Activated T-helper 1 cell treated with Interleukin-2 at 50 U/mL for 16 hours (primary cell): ENCODE results near the gene QPRT.
"Not testable (repeated sequence)": the region's sequence is repeated elsewhere in the genome, so short reads cannot be mapped to it uniquely, and the experiment has no call there.

Experiments
- DNase-seq: peaks from one replicate; pipeline ENCODE4 v3.0.0-alpha.2; 2020; ENCODE audit warnings: low read depth

The QPRT gene

DNA sequence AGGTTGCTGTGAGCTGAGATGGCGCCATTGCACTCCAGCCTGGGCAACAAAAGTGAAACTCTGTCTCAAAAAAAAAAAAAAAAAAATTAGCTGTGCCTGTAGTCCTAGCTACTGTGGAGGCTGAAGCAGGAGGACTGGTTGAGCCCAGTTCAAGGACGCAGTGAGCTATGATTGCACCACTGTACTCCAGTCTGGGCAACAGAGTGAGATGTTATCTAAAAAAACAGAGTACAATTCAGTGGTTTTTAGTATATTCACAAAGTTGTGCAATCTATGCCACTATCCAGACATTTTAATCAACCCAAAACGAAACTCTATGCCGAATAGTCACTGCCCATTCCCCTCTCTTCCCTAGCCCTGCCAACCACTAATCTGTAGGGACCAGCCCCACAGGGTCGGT lies 41.7 kb downstream of the QPRT start:
- no peak for DNase-seq

DNA sequence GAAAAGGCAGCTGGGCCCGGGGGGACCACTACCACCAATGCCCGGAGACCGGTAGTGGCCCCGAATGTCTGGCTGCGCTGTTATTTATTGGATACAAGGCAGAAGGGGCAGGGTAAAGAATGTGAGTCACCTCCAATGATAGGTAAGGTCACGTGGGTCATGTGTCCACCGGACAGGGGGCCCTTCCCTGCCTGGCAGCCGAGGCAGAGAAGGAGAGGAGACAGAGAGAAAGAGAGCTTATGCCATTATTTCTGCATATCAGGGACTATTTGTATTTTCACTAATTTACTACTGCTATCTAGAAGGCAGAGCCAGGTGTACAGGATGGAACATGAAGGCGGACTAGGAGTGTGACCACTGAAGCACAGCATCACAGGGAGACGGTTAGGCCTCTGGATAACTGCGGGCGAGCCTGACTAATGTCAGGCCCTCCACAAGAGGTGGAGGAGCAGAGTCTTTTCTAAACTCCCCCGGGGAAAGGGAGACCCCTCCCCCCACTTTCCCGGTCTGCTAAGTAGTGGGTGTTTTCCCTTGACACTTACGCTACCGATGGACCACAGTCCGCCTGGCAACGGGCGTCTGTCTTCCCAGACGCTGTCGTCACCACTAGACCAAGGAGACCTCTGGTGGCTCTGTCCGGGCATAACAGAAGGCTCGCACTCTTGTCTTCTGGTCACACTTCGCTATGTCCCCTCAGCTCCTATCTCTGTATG lies 42.3 kb downstream of the QPRT start:
- not testable (repeated sequence) for DNase-seq

DNA sequence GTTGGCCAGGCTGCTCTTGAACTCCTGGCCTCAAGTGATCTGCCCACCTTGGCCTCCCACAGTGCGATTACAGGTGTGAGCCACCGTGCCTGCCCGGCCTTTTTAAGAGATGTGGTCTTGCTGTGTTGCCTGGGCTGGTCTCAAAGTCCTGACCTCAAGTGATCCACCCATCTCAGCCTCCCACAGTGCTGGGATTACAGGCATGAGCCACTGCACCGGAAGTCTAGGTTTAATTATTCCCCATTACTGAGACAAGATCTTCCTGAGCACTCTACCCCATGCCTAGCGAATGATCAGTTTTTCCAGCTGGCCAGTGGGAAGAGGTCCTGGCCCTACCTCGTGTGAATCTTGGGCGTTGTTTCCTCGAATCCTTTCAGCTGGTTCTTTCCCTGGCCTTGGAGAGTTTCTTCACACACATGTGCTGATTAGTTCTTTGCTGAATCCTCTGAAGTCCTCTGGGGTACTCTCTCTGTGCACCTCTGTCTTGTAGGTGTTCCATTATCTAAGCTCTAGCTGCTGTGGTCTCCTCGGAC lies 47.9 kb downstream of the QPRT start:
- DNase-seq, result no peak

DNA sequence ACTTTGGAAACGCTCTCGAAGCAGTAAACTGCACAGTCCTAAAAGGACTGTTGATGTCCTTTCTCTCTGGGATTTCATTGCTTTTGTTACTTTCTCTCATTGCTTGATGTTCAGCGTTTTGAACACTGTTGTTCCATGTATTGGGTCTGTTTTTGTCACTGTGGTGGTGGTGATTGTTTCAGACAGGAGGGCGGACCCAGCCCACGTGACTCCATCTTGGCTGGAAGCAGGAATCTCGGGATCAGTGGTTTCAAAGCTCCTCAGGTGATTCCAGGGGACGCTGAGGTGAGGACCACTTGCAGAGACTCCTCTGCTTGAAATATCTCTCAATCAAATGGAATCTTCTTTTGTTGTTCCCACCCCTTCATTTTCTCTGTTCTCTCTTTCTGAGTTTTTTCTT lies 48.5 kb downstream of the QPRT start:
- no peak for DNase-seq

DNA sequence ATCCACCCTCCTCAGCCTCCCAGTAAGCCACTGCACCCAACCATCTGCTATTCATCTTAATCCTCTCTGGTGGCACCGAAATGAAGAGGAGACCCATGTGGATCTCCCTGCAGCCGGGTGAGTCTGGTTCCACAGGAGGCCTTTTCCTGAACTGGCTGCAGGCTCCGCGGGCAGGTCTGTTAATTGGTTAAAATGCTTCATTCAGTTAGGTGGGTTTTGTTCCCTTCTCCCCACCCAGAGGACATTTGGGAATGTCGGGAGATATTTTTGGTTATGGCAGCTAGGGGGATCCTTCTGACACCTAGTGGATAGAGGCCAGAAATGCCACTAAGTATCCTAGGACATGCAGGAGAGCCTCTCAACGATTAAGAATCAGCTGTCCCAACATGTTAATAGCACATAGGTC lies 50.1 kb downstream of the QPRT start:
- no peak for DNase-seq

DNA sequence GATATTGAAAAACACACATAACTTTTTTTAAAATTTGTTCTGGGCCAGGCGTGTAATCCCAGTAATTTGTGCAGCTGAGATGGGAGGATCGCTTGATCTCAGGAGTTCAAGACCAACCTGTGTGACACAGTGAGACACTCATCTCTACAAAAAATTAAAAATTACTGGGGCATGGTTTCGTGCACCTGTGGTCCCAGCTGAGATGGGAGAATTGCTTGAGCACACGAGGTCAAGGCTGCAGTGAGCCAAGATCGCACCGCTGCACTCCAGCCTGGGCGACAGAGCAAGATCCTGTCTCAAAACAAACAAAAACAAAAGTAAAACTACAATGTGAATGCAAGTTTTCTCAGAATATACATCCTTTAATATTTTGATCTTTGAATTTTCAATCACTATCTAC lies 51.7 kb downstream of the QPRT start:
- DNase-seq, result no peak

DNA sequence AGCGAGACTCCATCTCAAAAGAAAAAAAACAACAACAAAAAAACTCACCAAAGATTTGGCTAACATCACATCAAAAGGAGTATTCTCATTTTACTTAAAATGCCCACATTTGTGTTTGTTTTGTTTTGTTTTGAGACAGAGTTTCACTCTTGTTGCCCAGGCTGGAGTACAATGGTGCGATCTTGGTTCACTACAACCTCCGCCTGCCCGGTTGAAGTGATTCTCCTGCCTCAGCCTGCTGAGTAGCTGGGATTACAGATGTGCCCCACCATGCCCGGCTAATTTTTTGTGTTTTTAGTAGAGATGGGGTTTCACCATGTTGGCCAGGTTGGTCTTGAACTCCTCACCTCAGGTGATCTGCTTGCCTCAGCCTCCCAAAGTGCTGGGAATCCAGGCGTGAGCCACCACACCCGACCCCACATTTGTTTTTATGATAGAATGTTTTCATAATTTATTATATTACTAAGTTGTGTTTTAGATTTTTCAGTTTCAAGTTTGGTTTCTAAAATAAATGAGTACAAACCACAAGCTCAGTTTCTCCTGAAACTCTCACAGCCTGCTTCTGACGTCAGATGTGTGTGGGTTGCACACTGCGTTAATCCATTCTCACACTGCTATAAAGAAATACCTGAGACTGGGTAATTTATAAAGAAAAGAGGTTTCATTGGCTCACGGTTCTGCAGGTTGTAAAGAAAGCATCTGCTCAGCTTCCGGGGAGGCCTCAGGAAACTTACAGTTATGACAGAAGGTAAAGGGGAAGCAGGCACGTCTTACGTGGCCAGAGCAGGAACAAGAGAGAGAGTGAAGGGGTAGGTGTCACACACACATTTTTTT lies 53.0 kb downstream of the QPRT start:
- DNase-seq, result not testable (repeated sequence)

DNA sequence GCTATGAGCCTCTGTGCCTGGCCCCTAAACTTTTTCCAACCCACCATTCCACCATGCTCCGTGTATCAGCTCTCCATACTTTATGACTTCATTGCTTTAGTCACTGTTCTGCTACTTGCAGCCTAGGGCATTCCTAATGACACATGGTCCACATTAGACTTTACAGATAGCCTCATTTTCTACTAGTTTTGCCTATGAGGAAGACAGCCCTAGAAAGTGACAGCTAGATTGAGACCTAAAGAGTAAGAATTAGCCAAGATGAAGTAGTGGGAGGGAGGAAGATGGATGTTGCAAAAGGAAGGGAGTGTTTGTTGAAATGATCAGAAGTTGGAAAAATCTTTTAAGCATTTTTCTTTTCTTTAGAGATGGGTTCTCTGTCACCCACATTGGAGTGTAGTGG lies 55.8 kb downstream of the QPRT start:
- DNase-seq, result no peak

DNA sequence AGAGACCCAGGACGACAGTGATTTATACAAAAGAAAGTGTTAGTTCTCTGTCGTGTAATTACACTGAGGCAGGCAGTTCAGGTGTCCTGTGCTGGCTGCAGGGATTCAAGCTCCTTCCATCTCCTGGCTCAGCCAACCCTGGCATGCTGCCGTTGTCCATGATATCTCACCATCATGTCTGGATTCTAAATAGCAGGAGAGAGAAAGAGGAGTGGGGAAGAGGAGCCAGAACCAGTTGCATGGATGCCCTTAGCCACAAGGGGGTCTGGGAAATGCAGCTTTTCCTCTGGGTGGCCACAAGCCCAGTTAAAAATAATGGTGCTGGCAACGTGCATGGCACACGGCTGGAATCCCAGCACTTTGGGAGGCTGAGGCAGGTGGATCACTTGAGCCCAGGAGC lies 57.1 kb downstream of the QPRT start:
- no peak for DNase-seq

DNA sequence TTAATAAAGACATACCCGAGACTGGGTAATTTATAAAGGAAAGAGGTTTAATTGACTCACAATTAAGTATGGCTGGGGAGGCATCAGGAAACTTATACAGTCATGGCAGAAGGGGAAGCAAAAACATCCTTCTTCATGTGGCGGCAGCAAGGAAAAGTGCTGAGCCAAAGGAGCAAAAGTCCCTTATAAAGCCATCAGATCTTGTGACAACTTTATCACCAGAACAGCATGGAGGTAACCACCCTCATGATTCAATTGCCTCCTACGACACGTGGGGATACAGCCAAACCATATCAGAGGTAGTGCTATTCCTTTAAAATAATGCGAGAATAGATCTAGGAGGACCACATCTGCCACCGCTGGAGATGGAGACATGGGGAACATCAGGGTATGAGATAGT lies 57.8 kb downstream of the QPRT start:
- no peak for DNase-seq

DNA sequence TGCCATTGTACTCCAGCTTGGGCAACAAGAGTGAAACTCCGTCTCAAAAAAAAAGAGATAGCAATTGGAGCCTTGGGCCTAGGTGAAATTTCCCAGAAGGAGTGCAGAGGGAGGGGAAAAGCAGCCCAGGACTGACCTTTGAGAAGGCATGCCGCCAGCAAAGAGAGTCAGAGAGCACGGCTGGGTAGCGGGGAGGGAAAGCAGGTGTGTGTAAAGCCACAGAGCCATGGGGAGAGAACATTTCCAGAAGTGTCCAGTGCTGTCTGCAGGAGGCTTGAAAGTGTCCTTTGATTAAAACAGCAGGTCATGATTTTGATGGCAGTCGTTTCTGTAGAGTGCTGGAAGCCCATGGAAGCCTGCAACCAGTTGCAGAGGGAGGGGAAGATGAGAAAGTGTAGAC lies 58.7 kb downstream of the QPRT start:
- DNase-seq, result no peak

DNA sequence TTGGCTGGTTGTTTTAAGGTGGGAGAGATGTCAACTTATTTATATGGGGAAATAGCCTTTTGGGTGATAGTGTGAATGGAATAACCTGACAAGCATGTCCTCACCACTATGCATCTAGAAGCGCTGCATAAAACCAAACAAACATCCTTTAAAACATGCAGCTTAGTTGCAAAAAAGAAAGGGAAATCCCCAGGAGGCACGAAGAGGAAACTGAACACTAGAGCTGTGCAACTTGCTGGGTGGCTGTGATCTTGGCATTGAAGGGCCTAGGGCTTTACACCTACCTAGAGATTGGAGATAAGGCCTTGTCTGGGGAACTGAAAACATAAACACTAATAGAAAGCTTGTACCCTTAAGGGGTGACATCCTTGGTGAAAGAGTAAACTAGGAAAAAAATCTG lies 59.5 kb downstream of the QPRT start:
- no peak for DNase-seq

DNA sequence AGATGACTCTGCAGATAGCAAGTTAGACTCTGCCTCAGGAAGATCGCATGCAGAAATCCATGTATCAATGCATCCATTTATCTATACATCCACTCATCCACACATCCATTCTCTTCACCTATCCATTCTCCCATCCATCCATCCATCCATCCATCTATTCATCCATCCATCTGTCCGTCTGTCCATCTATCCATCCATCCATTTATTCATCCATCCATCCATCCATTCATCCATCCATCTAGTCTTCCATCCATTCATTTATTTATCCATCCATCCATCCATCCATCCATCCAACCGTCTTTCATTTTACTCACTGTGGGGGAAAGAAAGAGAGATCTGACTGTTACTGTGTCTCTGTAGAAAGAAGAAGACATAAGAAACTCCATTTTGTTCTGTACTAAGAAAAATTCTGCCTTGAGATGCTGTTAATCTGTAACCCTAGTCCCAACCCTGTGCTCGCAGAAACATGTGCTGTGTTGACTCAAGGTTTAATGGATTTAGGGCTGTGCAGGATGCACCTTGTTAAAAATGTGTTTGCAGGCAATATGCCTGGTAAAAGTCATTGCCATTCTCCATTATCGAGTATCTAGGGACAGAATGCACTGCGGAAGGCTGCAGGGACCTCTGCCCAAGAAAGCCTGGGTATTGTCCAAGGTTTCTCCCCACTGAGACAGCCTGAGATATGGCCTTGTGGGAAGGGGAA lies 61.1 kb downstream of the QPRT start:
- not testable (repeated sequence) for DNase-seq

DNA sequence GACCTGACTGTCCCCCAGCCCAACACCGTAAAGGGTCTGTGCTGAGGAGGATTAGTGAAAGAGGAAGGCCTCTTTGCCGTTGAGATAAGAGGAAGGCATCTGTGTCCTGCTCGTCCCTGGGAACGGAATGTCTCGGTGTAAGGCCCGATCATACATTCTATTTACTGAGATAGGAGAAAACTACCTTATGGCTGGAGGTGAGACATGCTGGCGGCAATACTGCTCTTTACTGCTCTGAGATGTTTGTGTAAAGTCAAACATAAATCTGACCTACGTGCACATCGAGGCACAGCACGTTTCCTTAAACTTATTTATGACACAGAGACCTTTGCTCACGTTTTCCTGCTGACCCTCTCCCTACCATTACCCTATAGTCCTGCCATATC lies 61.6 kb downstream of the QPRT start:
- not testable (repeated sequence) for DNase-seq

DNA sequence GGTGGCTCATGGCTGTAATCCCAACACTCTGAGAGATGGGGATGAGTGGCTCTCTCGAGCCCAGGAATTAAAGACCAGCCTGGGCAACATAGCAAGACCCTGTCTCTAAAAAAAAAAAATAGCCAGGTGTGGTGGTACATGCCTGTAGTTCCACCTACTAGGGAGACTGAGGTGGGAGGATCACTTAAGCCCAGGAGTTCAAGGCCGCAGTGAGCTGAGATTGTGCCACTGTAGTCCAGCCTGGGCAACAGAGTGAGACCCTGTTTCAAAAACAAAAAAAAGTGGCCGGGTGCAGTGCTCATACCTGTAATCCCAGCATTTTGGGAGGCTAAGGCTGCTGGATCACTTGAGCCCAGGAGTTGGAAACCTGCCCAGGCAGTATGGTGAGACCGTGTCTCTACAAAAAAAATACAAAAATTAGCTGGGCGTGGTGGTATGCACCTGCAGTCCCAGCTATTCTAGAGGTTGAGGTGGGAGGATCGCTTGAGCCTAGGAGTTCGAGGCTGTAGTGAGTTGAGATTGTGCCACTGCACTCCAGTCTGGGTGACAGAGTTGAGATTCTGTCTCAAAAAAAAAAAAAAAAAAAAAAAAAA lies 63.8 kb downstream of the QPRT start:
- no peak for DNase-seq

DNA sequence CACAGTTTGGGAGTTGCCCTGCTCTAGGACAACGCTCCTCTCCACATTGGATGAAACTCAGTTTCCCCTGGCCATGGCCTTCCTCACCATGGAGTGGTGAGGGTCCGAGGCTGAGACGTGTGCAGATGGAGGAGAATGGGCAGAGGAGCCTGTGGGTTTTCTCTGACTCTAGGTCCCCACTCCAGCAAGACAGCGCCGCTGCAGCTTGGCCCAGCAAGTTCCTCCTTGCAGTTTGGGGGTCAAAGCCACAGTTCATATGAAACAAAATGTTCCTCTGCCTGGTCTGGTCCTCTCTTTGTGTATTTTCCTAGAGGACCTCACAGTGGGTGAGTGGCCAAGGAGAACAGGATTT lies 64.5 kb downstream of the QPRT start:
- DNase-seq, result no peak

DNA sequence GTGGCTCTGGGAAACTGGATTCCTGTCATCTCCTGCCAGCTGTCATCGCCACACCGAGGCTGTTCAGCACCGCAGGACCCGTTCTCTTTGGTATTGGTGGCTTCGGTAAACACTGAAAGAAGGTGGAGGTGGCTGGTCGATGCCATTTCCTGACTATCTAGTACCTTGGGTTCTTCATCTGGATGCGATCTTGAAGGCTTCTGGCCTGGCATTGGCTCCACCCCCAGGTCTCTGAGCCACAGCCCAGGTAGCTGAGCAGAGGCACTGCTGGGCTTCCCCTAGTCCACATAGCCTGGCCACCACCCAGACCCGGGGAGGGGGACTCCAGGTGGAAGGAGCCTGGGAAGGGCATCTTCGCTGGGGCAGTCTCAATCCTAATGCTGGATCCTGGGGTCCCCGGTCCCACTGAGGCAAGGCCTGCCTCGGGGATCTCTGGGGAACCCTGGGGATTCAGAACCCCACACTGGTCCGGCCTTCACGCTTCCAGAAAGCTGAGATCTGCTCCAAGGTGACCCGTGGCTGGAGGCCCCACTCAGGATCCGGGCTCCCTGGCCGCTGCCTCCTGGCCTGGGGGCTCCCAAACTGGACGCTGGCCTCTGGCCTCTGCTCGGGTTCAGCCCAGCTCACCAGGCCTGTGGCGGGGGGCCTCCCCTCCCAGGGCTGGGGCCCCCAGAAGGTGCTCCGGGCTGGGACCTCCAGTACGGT lies 65.0 kb downstream of the QPRT start:
- DNase-seq, result no peak

DNA sequence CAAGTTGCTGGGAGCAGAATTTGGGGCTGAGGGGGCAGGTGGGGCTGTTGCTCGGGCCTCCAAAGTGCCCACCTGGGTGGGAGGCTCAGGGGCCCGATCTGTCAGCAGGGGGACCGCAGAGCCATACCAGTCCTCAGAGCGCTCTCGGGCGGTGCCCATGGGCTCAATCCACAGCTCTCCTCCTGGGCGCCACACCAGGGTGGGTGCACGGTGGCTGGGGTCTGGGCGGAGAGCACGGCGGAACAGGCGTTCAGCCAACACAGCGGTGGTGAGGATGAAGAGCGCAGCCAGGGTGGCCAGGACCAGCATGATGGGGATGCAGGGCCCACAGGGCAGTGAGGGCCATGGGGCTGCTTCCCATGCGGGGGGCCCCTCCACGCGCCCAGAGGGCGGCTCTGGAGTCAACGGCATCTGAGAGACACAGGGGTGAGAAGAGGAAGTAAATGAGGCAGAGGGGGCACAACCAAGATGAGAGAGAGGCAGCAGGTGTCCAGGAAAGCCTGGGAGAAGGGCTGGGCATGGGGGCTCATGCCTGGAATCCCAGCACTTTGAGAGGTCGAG lies 65.6 kb downstream of the QPRT start:
- DNase-seq, result no peak

DNA sequence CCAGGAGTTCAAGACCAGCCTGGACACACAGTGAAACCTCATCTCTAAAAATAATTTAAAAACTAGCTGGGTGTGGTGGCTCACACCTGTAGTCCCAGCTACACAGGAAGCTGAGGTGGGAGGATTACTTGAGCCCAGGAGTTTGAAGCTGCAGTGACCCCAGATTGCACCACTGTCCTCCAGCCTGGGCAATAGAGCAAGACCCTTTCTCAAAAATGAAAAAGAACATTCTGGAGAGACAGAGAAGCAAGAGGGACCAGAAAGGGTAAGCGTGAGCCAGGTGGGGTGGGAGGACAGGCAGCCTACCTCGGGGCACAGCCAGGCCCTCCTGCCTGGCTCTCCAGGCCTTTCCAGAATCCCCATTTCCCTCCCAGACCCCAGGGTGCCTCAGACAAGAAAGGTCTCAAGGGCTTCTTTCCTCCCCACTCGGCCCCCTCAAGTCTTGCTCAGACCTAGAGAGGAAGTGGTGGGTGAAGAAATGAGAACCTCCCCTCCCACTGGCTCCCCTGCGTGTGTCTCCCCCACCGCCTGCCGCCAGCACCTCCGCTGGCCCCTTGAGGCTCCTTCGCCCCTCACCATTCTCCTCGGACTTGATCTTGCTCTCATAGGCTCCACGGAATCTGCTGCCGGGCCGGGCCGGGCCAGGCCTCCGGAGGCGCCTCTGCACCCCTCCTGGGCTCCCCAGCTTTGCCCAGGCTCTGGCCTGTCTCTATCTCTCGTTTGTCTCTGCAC lies 66.3 kb downstream of the QPRT start:
- DNase-seq, result peak; percentile 38

DNA sequence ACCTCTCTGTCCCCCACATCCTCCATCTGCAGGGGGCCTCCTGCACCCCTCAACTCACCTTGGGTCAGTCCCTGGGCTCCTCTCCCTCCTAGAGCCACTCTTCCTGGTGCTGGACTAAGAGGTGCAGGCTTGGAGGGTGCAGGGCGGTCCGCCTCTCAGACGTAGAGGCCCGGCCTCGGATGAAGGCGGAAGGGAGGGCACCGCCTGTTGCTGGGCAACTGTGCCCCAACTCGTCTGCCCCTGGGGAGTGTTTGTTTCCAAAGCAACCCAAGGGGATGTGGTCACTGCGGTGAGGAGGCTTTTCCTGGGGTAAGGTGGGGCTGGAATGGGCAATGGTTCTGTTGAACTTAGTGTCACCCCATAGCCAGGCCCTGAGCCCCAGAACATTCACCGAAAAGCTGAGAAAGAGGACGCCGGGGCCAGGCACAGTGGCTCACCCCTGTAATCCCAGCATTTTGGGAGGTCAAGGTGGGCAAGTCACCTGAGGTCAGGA lies 66.9 kb downstream of the QPRT start, which contains the start of gene C16orf54:
C16orf54 (minus strand) TSS at position 138 of the 493 bp plus-strand sequence. CDS start 1,039 bp downstream, outside the sequence.
- peak; percentile 90 for DNase-seq
